Measurements from ENCODE around the gene RIC1. TPM values are rescaled to one million over a fixed set of nuclear protein-coding genes. Genes with fewer than 3 reads are reported as not detected.
A peak's percentile ranks its signal among the peaks of the same experiment; 100 is the strongest.

The RIC1 gene
- total RNA-seq, 6 donors from 2014 or later: 21.5 to 62.9 (median 31.0) TPM

- DNase-seq (no peak), ATAC-seq (ENCODE audit: low FRiP score in 2 of 2) (no peak)
- Histone ChIP-seq H3K27ac (no peak overlapping the region), H3K4me1 (peaks cover 32 to 64% (median 48%) of the 10 kb centered on the region in 4 donors), H3K27me3 (no peaks in the 10 kb centered on the region), H3K36me3 (no peaks in the 10 kb centered on the region), H3K9me3 (peaks cover 0 to 5% (median 2%) of the 10 kb centered on the region in 4 donors), H3K4me3 (peak overlapping the region in 1 of 4 donors; percentile 61)
- WGBS, 2 donors: 52 to 61% methylated on average over 1 of the region's 1 CpG
- TF ChIP-seq POLR2AphosphoS5 (IDR thresholded peaks at IDR 0.05): no peak
- no peak for TF ChIP-seq EP300 (IDR thresholded peaks at IDR 0.05)
Measured at GRCh38 chr9:5631026-5631425, 2.1 kb downstream of the RIC1 start.

GRCh38 chr9:5632540-5632939 lies 3.6 kb downstream of the RIC1 start:
- Histone ChIP-seq H3K27ac (no peak overlapping the region), H3K4me3 (no peak overlapping the region), H3K4me1 (peaks cover 18 to 48% (median 34%) of the 10 kb centered on the region in 4 donors), H3K36me3 (no peaks in the 10 kb centered on the region), H3K27me3 (no peaks in the 10 kb centered on the region), H3K9me3 (peaks cover 0 to 5% (median 2%) of the 10 kb centered on the region in 4 donors)
- 86 to 87% methylated on average over 3 of the region's 3 CpGs for WGBS, 2 donors
- no peak for TF ChIP-seq POLR2A (IDR thresholded peaks at IDR 0.05)
- no peak for TF ChIP-seq EP300 (IDR thresholded peaks at IDR 0.05)
- TF ChIP-seq POLR2AphosphoS5 (IDR thresholded peaks at IDR 0.05): no peak
- TF ChIP-seq CTCF (IDR thresholded peaks at IDR 0.05): no peak
- DNase-seq: no peak
- no peak for ATAC-seq (ENCODE audit: low FRiP score in 2 of 2)

- DNase-seq (no peak), ATAC-seq (ENCODE audit: low FRiP score in 2 of 2) (no peak)
- no peak for TF ChIP-seq EP300 (IDR thresholded peaks at IDR 0.05)
- no peak for TF ChIP-seq POLR2A (IDR thresholded peaks at IDR 0.05)
- no peak for TF ChIP-seq POLR2AphosphoS5 (IDR thresholded peaks at IDR 0.05)
- no peak for TF ChIP-seq CTCF (IDR thresholded peaks at IDR 0.05)
- Histone ChIP-seq H3K9me3 (peaks cover 0 to 5% (median 2%) of the 10 kb centered on the region in 4 donors), H3K27me3 (no peaks in the 10 kb centered on the region), H3K4me3 (no peak overlapping the region), H3K4me1 (peaks cover 13 to 42% (median 29%) of the 10 kb centered on the region in 4 donors), H3K36me3 (no peaks in the 10 kb centered on the region), H3K27ac (no peak overlapping the region)
- WGBS, 2 donors: 60 to 76% methylated on average over 2 of the region's 2 CpGs
Measured at GRCh38 chr9:5633243-5633642, 4.3 kb downstream of the RIC1 start.

- 95 to 99% methylated on average over 4 of the region's 4 CpGs for whole genome bisulfite sequencing, 2 donors
- H3K4me1 ChIP-seq: peaks cover 11 to 39% (median 28%) of the 10 kb centered on the region in 4 donors
- H3K36me3 ChIP-seq: no peaks in the 10 kb centered on the region
- TF ChIP-seq EP300 (IDR thresholded peaks at IDR 0.05) (no peak), POLR2A (IDR thresholded peaks at IDR 0.05) (no peak), POLR2AphosphoS5 (IDR thresholded peaks at IDR 0.05) (no peak), CTCF (IDR thresholded peaks at IDR 0.05) (no peak)
- ATAC-seq (ENCODE audit: low FRiP score in 2 of 2): no peak
- no peak overlapping the region for H3K4me3 ChIP-seq
- no peak overlapping the region for H3K27ac ChIP-seq
- no peak for DNase-seq
- no peaks in the 10 kb centered on the region for H3K27me3 ChIP-seq
- peaks cover 0 to 5% (median 0%) of the 10 kb centered on the region in 4 donors for H3K9me3 ChIP-seq
Measured at GRCh38 chr9:5635390-5635789, 6.5 kb downstream of the RIC1 start.

- H3K36me3 ChIP-seq: no peaks in the 10 kb centered on the region
- peaks cover 0 to 3% (median 0%) of the 10 kb centered on the region in 4 donors for H3K4me1 ChIP-seq
- no peak overlapping the region for H3K4me3 ChIP-seq
- ATAC-seq (ENCODE audit: low FRiP score in 2 of 2): no peak
- H3K27me3 ChIP-seq: no peaks in the 10 kb centered on the region
- H3K9me3 ChIP-seq: peaks cover 0 to 5% (median 0%) of the 10 kb centered on the region in 4 donors
- TF ChIP-seq POLR2AphosphoS5 (IDR thresholded peaks at IDR 0.05): no peak
- no peak for TF ChIP-seq CTCF (IDR thresholded peaks at IDR 0.05)
- no peak for TF ChIP-seq POLR2A (IDR thresholded peaks at IDR 0.05)
- TF ChIP-seq EP300 (IDR thresholded peaks at IDR 0.05): no peak
- DNase-seq: no peak
- 95 to 100% methylated on average over 1 of the region's 1 CpG for WGBS, 2 donors
- H3K27ac ChIP-seq: no peak overlapping the region
Measured at GRCh38 chr9:5639816-5640215, 10.9 kb downstream of the RIC1 start.

All from upper lobe of left lung (tissue), 6 donors.